Gastroesophageal sphincter (tissue), 3 donors: Measurements from ENCODE around the gene SGCD.

Source experiments
- CTCF ChIP-seq, 4 experiments: fragments of 200-600 bp in 2 of 4; fragments of 450-650 bp in 2 of 4; sonication (generic) in 1 of 4; IDR thresholded peaks; one replicate each; pipeline ENCODE4 v1.5.1; 2017 to 2019; ENCODE audit warnings: antibody characterized with exemption in 4 of 4, mild to moderate bottlenecking in 2 of 4, moderate library complexity in 2 of 4
- POLR2A ChIP-seq, 2 donors: fragments of 450-650 bp; IDR thresholded peaks; one replicate each; pipeline ENCODE4 v1.6.1; 2017; ENCODE audit warnings: antibody characterized with exemption in 2 of 2, mild to moderate bottlenecking in 2 of 2, moderate library complexity in 1 of 2

- no peak for TF ChIP-seq CTCF (IDR thresholded peaks at IDR 0.05)
- no peak for TF ChIP-seq POLR2A (IDR thresholded peaks at IDR 0.05)
Measured at GRCh38 chr5:156361436-156362109, 34.6 kb downstream of the SGCD start.
